ENCODE results near the gene HECW1.

HECW1 gene

GRCh38 chr7:43192806-43193460 lies 80.5 kb downstream of the HECW1 start:
- no peak for DNase-seq (ENCODE audit: low read depth)
- TF ChIP-seq CTCF (conservative IDR thresholded peaks at IDR 0.05; ENCODE audit: low read depth, low read length): no peak
- no peak overlapping the region for H3K4me3 ChIP-seq (ENCODE audit: low read length)

- no peak for TF ChIP-seq CTCF (conservative IDR thresholded peaks at IDR 0.05; ENCODE audit: low read depth, low read length)
- DNase-seq (ENCODE audit: low read depth): no peak
- H3K4me3 ChIP-seq (ENCODE audit: low read length): no peak overlapping the region
These were observed 81.4 kb downstream of the HECW1 start for GRCh38 chr7:43193893-43194292.

- TF ChIP-seq CTCF (conservative IDR thresholded peaks at IDR 0.05; ENCODE audit: low read depth, low read length): no peak
- DNase-seq (ENCODE audit: low read depth): no peak
- no peak overlapping the region for H3K4me3 ChIP-seq (ENCODE audit: low read length)
These were observed 82.8 kb downstream of the HECW1 start for GRCh38 chr7:43195256-43195655.

GRCh38 chr7:43195768-43196167 lies 83.3 kb downstream of the HECW1 start:
- TF ChIP-seq CTCF (conservative IDR thresholded peaks at IDR 0.05; ENCODE audit: low read depth, low read length): no peak
- DNase-seq (ENCODE audit: low read depth): no peak
- no peak overlapping the region for H3K4me3 ChIP-seq (ENCODE audit: low read length)

- no peak for DNase-seq (ENCODE audit: low read depth)
- H3K4me3 ChIP-seq (ENCODE audit: low read length): no peak overlapping the region
- TF ChIP-seq CTCF (conservative IDR thresholded peaks at IDR 0.05; ENCODE audit: low read depth, low read length): no peak
These were observed 83.9 kb downstream of the HECW1 start for GRCh38 chr7:43196379-43196778.

- TF ChIP-seq CTCF (conservative IDR thresholded peaks at IDR 0.05; ENCODE audit: low read depth, low read length): no peak
These were observed 85.6 kb downstream of the HECW1 start for GRCh38 chr7:43198016-43198415.

GRCh38 chr7:43198599-43199090 lies 86.2 kb downstream of the HECW1 start:
- H3K4me3 ChIP-seq (ENCODE audit: low read length): no peak overlapping the region
- no peak for TF ChIP-seq CTCF (conservative IDR thresholded peaks at IDR 0.05; ENCODE audit: low read depth, low read length)
- no peak for DNase-seq (ENCODE audit: low read depth)

More at GRCh38 chr7:43198016-43198415, 85.6 kb downstream of the HECW1 start:
- H3K4me3 ChIP-seq (ENCODE audit: low read length): no peak overlapping the region
- DNase-seq (ENCODE audit: low read depth): no peak

All from retinal pigment epithelial cell (primary cell).